HepG2 (cell line): Measurements from ENCODE around the gene APCDD1L. TPM values are rescaled to one million over a fixed set of nuclear protein-coding genes. Genes with fewer than 3 reads are reported as not detected.

ENCODE experiments used
- ATAC-seq: fragments of 200-7000 bp; cut with Tn5 transposase; 3 replicates; pipeline ENCODE4 v1.9.1; 2020; ENCODE audit warnings: mild to moderate bottlenecking, moderate library complexity
- BruUV-seq: library from RNA; stranded (reverse); fragments of 400-500 nt; replicated peaks from 2 replicates; lab custom pipeline; 2021; lab: Mats Ljungman, UMichigan
- CTCF ChIA-PET: fragments of 300-600 bp; formaldehyde crosslinking; extraction: SDS; loops from one replicate; lab custom pipeline; 2021; ENCODE audit warnings: low total read pairs, inconsistent platforms, low intra/inter-chr PET ratio; lab: Yijun Ruan, JAX
- POLR2A ChIA-PET: fragments of 350-600 bp; sonication (Branson Sonifier 250); formaldehyde crosslinking; loops from one replicate; lab custom pipeline; 2020; ENCODE audit warnings: antibody characterized with exemption, inconsistent platforms; lab: Yijun Ruan, JAX
- DNase-seq: peaks from one replicate; pipeline ENCODE4 v3.0.0-alpha.2; 2015; ENCODE audit warnings: low spot score
- FAIRE-seq: peaks from 3 replicates; lab custom pipeline; 2011; peaks lifted over from hg19 to GRCh38; lab: Jason Lieb, UNC
- H2AFZ ChIP-seq: one replicate; pipeline ENCODE4 v1.6.1; 2011; ENCODE audit warnings: low read length, inconsistent platforms
- H3K27ac ChIP-seq: fragments of 300-600 bp; 3 replicates; pipeline ENCODE4 v1.8.0; 2011; ENCODE audit warnings: mixed run types, mild to moderate bottlenecking, mixed read lengths, low read length, inconsistent platforms; ENCODE audit not compliant: insufficient read depth; ENCODE audit errors: extremely low read length
- H3K27me3 ChIP-seq, 2 experiments: fragments of 200-600 bp in 1 of 2; 2 replicates in 1 of 2; 3 replicates in 1 of 2; pipeline versions ENCODE4 v1.6.0 to v1.8.0; 2011; ENCODE audit warnings: low read length in 2 of 2, mild to moderate bottlenecking in 2 of 2, moderate library complexity in 2 of 2, inconsistent platforms in 1 of 2; ENCODE audit not compliant: insufficient read depth in 2 of 2, control insufficient read depth in 1 of 2
- H3K36me3 ChIP-seq, 2 experiments: fragments of 200-600 bp in 1 of 2; replicated peaks in 1 of 2; 2 replicates in 1 of 2; 3 replicates in 1 of 2; pipeline versions ENCODE4 v1.5.1 to v1.8.0; 2011; ENCODE audit warnings: low read length in 2 of 2, inconsistent platforms in 1 of 2; ENCODE audit not compliant: insufficient read depth in 2 of 2, control insufficient read depth in 1 of 2
- H3K4me1 ChIP-seq: 2 replicates; pipeline ENCODE4 v1.5.1; 2012; ENCODE audit warnings: low read length, inconsistent platforms; ENCODE audit not compliant: insufficient read depth
- H3K4me2 ChIP-seq: 2 replicates; pipeline ENCODE4 v1.6.0; 2011; ENCODE audit warnings: low read depth, low read length, inconsistent platforms
- H3K4me3 ChIP-seq, 3 experiments: fragments of 200-600 bp in 1 of 3; sonication (generic), shearing (Covaris generic) in 1 of 3; replicated peaks in 1 of 3; 2 replicates each; pipeline ENCODE4 v1.5.1; 2011 to 2016; ENCODE audit warnings: low read length in 3 of 3, inconsistent platforms in 2 of 3, low read depth in 2 of 3, mild to moderate bottlenecking in 2 of 3, control low read depth in 1 of 3, mixed read lengths in 1 of 3; ENCODE audit not compliant: insufficient read depth in 1 of 3
- H3K79me2 ChIP-seq: one replicate; pipeline ENCODE4 v1.6.1; 2011; ENCODE audit warnings: low read length, inconsistent platforms; ENCODE audit not compliant: insufficient read depth
- H3K9ac ChIP-seq: 2 replicates; pipeline ENCODE4 v1.6.0; 2011; ENCODE audit warnings: mild to moderate bottlenecking, low read depth, low read length, inconsistent platforms; ENCODE audit not compliant: insufficient read depth
- H3K9me3 ChIP-seq: 2 replicates; pipeline ENCODE4 v1.5.1; 2012; ENCODE audit warnings: mild to moderate bottlenecking, low read length
- H4K20me1 ChIP-seq: 2 replicates; pipeline ENCODE4 v1.6.0; 2011; ENCODE audit warnings: inconsistent platforms, mild to moderate bottlenecking, low read length, moderate library complexity; ENCODE audit not compliant: insufficient read depth
- MAFF ChIP-seq: IDR thresholded peaks from 2 replicates; pipeline ENCODE4 v1.6.1; 2011; ENCODE audit warnings: low read depth, low read length, improper control_type of control experiment
- PCBP1 ChIP-seq: fragments of 200-400 bp; formaldehyde crosslinking; IDR thresholded peaks from 2 replicates; pipeline ENCODE4 v1.6.1; 2017; ENCODE audit warnings: mild to moderate bottlenecking, low read depth, low read length, borderline replicate concordance
- POLR2G ChIP-seq: fragments of 200-400 bp; formaldehyde crosslinking; IDR thresholded peaks from 2 replicates; pipeline ENCODE4 v1.6.1; 2018; ENCODE audit warnings: mild to moderate bottlenecking, low read depth, low read length, moderate library complexity
- SMC3 ChIP-seq: IDR thresholded peaks from 2 replicates; pipeline ENCODE4 v1.6.1; 2011; ENCODE audit warnings: low read length, improper control_type of control experiment
- THYN1 ChIP-seq: sonication (generic); formaldehyde crosslinking; IDR thresholded peaks from 2 replicates; pipeline ENCODE4 v1.8.1; 2023; ENCODE audit warnings: low read depth, mild to moderate bottlenecking, moderate library complexity, missing genetic modification reagents, borderline replicate concordance
- ZNF24 ChIP-seq: fragments of 450-650 bp; IDR thresholded peaks from 2 replicates; pipeline ENCODE4 v1.6.1; 2017; ENCODE audit warnings: antibody characterized with exemption, mild to moderate bottlenecking
- ZNF292 ChIP-seq: sonication (generic); formaldehyde crosslinking; IDR thresholded peaks from 2 replicates; pipeline ENCODE4 v1.8.1; 2022; ENCODE audit warnings: mild to moderate bottlenecking, low read depth, missing genetic modification reagents, borderline replicate concordance
- ZNF317 ChIP-seq: sonication (generic); formaldehyde crosslinking; IDR thresholded peaks from 2 replicates; pipeline ENCODE4 v1.5.0; 2020; ENCODE audit warnings: mild to moderate bottlenecking, missing genetic modification reagents
- ZNF431 ChIP-seq: sonication (generic); formaldehyde crosslinking; IDR thresholded peaks from 2 replicates; pipeline ENCODE4 v1.9.0; 2022; ENCODE audit warnings: missing genetic modification reagents, low read depth, mild to moderate bottlenecking, borderline replicate concordance
- ZNF432 ChIP-seq: sonication (generic); formaldehyde crosslinking; IDR thresholded peaks from 2 replicates; pipeline ENCODE4 v1.5.0; 2020; ENCODE audit warnings: missing genetic modification reagents, mild to moderate bottlenecking, borderline replicate concordance
- WGBS: methylation state at CpG from one replicate; pipeline ENCODE4 v1.1.6; 2017; ENCODE audit warnings: low lambda C conversion rate; 5-methylcytosine and 5-hydroxymethylcytosine counted together
- in situ Hi-C: cut with HindIII; loops from 2 replicates; pipeline ENCODE4 v1.10.0; 2017; ENCODE audit warnings: low pct_unique_long_range_greater_than_20kb; ENCODE audit not compliant: extremely low pct_ligation_motif_present
- intact Hi-C: fragments of 100-400 bp; cut with micrococcal nuclease; formaldehyde crosslinking; loops from one replicate; pipeline ENCODE4 v1.10.0; 2022; ENCODE audit not compliant: unreplicated experiment
- polyA plus RNA-seq, 8 experiments: library from polyadenylated mRNA; depleted of rRNA in 3 of 8; stranded (reverse) in 7 of 8; unstranded in 1 of 8; fragments of >200 nt; fragmentation: Illumina TruSeq in 4 of 8; extraction: Trizol in 4 of 8; gene quantifications; 2 replicates each; pipeline versions ENCODE4 v1.2.1 to v1.2.3, GENCODE V29; 2011 to 2016; ENCODE audit warnings: low read depth in 4 of 8, missing spikeins in 1 of 8, mixed read lengths in 1 of 8; ENCODE audit not compliant: insufficient read depth in 1 of 8
- total RNA-seq, 5 experiments: library from RNA; depleted of rRNA; stranded (reverse); fragments of >200 nt; fragmentation: Illumina TruSeq; extraction: Trizol; gene quantifications; 2 replicates each; pipeline ENCODE4 v1.2.3, GENCODE V29; 2016; ENCODE audit warnings: low read depth in 1 of 5
- TF ChIP-seq, protein P1 (sequence below): sonication (generic); formaldehyde crosslinking; IDR thresholded peaks from 2 replicates; pipeline ENCODE4 v1.5.0; 2020; ENCODE audit warnings: missing genetic modification reagents
- TF ChIP-seq, protein P2 (sequence below): sonication (generic); formaldehyde crosslinking; conservative IDR thresholded peaks from 2 replicates; pipeline ENCODE4 v1.8.0; 2022; ENCODE audit warnings: mild to moderate bottlenecking, moderate library complexity, missing genetic modification reagents
- TF ChIP-seq, protein P3 (sequence below): sonication (generic); formaldehyde crosslinking; IDR thresholded peaks from 2 replicates; pipeline ENCODE4 v1.4.0; 2020; ENCODE audit warnings: missing genetic modification reagents
- TF ChIP-seq, protein P4 (sequence below): sonication (generic); formaldehyde crosslinking; IDR thresholded peaks from 2 replicates; pipeline ENCODE4 v1.5.1; 2020; ENCODE audit warnings: mild to moderate bottlenecking, moderate library complexity, missing genetic modification reagents

Gene APCDD1L
- total and polyA plus RNA-seq, 2 of the 13 experiments (the other 11 are each of a cell fraction or from before 2014, with no cell fraction given): not detected

DNA sequence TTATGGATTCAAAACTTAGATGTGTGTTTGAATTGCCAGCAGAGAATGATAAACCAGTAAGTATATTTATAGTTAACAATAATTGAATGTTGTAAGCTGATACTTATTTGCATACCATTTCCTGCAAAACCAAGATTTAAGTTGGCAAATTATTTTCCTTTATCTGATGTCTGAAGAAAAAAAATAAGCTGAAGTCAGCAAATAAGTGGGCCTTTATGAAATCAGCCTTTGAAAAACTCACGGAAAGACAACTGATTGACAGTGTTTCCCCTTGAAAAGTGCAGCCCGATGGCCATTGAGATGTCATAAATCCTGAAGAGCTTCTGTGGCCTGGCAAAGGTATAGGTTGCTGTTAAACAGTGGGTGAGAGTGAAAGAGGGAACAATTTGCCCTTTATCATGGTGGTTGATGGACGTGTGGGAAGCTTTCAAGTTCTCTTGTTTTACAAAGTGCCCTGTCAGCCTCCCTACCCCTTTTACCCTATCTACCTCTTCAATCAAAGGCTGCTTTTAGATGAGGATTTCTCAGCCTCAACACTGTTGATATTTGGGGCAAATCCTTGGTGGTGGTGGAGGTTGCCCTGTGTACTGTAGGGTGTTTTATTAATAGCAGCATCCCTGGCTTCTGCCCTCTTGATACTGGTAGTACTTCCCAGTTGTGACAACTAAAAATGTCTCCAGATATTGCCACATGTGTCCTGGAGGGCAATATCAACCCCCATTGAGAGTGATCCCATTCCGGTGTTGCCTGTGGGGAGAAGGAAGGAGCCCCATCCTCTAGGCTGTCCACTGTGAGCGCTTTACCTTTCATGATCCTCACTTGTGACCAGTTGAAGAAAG, 76.0 kb downstream of the APCDD1L start (continued):
- TF ChIP-seq MAFF: peak; percentile 99

DNA sequence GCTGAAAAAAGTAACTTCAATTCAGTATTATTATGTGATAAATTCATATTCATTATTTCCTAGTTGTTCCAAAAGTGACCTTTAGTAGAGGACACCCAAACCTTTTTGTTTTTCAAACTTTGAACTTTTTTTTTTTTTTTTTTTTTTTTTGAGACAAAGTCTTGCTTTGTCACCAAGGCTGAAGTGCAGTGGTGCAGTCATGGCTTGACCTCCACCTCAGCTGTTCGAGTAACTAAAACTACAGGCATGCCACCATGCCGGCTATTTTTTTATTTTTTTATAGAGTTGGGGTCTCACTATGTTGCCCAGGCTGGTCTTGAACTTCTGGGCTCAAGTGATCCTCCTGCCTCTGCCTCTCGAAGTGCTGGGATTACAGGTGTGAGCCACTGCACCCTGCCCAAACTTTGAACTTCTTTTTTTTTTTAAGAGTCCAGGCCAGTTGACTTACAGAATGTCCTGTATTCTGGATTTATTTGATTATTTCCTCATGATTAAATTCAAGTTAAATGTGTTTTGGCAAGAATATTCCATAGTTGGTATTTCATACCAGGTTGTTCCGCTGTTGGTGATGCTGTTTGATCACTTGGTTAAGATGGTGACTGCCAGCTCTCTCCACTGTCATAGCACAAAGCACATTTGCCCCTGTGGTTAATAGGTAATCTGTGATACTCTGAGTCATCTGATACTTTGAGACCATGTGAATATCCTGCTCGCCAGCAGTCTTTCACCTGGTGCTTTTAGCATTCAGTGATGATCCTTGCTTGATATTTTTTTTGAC, 78.1 kb downstream of the APCDD1L start:
- CTCF ChIA-PET: no interaction called here
- H3K4me1 ChIP-seq: peaks cover 33% of the 10 kb centered on the region
- ATAC-seq (peak; percentile 97), DNase-seq (peak; percentile 79), FAIRE-seq (peak; percentile 86)
- no peak overlapping the region for H3K9ac ChIP-seq
- H3K27ac ChIP-seq: peak overlapping the region; percentile 25
- no peaks in the 10 kb centered on the region for H3K9me3 ChIP-seq
- peaks cover 62% of the 10 kb centered on the region for H3K79me2 ChIP-seq
- POLR2A ChIA-PET: no interaction called here
- peaks cover 18 to 48% of the 10 kb centered on the region in 2 experiments for H3K36me3 ChIP-seq
- in situ Hi-C loops: no loop called here
- H3K4me3 ChIP-seq: no peak overlapping the region
- no TSS peak for BruUV-seq
- intact Hi-C loops: loop anchor here (5.0 kb wide), 1 partner anchor 50 kb away; the partner anchor contains the start of gene VAPB
- H3K27me3 ChIP-seq: no peaks in the 10 kb centered on the region
- H2AFZ ChIP-seq: no peak overlapping the region
- H3K4me2 ChIP-seq: peak overlapping the region; percentile 40
- 53% methylated on average over 5 of the region's 5 CpGs for WGBS
- peaks cover 9% of the 10 kb centered on the region; the same call in 1 of the 2 replicates for H4K20me1 ChIP-seq
- no peak for TF ChIP-seq ZNF24
- TF ChIP-seq, protein P1, sequence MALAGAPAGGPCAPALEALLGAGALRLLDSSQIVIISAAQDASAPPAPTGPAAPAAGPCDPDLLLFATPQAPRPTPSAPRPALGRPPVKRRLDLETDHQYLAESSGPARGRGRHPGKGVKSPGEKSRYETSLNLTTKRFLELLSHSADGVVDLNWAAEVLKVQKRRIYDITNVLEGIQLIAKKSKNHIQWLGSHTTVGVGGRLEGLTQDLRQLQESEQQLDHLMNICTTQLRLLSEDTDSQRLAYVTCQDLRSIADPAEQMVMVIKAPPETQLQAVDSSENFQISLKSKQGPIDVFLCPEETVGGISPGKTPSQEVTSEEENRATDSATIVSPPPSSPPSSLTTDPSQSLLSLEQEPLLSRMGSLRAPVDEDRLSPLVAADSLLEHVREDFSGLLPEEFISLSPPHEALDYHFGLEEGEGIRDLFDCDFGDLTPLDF: no peak
- TF ChIP-seq ZNF431 (CRISPR knock-in tag): no peak
- TF ChIP-seq, protein P2, sequence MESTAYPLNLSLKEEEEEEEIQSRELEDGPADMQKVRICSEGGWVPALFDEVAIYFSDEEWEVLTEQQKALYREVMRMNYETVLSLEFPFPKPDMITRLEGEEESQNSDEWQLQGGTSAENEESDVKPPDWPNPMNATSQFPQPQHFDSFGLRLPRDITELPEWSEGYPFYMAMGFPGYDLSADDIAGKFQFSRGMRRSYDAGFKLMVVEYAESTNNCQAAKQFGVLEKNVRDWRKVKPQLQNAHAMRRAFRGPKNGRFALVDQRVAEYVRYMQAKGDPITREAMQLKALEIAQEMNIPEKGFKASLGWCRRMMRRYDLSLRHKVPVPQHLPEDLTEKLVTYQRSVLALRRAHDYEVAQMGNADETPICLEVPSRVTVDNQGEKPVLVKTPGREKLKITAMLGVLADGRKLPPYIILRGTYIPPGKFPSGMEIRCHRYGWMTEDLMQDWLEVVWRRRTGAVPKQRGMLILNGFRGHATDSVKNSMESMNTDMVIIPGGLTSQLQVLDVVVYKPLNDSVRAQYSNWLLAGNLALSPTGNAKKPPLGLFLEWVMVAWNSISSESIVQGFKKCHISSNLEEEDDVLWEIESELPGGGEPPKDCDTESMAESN (CRISPR knock-in tag): no peak
- TF ChIP-seq SMC3: no peak; the same call in 1 of the 2 replicates
- TF ChIP-seq, protein P3, sequence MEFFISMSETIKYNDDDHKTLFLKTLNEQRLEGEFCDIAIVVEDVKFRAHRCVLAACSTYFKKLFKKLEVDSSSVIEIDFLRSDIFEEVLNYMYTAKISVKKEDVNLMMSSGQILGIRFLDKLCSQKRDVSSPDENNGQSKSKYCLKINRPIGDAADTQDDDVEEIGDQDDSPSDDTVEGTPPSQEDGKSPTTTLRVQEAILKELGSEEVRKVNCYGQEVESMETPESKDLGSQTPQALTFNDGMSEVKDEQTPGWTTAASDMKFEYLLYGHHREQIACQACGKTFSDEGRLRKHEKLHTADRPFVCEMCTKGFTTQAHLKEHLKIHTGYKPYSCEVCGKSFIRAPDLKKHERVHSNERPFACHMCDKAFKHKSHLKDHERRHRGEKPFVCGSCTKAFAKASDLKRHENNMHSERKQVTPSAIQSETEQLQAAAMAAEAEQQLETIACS (CRISPR knock-in tag): no peak
- no peak for TF ChIP-seq THYN1 (CRISPR knock-in tag)
- peak; percentile 59 for TF ChIP-seq ZNF292 (CRISPR knock-in tag)
- TF ChIP-seq ZNF432 (CRISPR knock-in tag): no peak
- 0 out of 2 replicates have a peak, but pooled peaks have one; percentile 43 for TF ChIP-seq ZNF317 (CRISPR knock-in tag)
- TF ChIP-seq, protein P4, sequence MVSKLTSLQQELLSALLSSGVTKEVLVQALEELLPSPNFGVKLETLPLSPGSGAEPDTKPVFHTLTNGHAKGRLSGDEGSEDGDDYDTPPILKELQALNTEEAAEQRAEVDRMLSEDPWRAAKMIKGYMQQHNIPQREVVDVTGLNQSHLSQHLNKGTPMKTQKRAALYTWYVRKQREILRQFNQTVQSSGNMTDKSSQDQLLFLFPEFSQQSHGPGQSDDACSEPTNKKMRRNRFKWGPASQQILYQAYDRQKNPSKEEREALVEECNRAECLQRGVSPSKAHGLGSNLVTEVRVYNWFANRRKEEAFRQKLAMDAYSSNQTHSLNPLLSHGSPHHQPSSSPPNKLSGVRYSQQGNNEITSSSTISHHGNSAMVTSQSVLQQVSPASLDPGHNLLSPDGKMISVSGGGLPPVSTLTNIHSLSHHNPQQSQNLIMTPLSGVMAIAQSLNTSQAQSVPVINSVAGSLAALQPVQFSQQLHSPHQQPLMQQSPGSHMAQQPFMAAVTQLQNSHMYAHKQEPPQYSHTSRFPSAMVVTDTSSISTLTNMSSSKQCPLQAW: peak; percentile 81
- TF ChIP-seq PCBP1: no peak
- no peak for TF ChIP-seq POLR2G
